Measurements from ENCODE around the gene FMO2. TPM values are rescaled to one million over a fixed set of nuclear protein-coding genes. Genes with fewer than 3 reads are reported as not detected.
"Not testable (repeated sequence)": the region's sequence is repeated elsewhere in the genome, so short reads cannot be mapped to it uniquely, and the experiment has no call there.

FMO2 gene
- total RNA-seq, 1 experiment from 2014 or later: 0.14 TPM

DNA sequence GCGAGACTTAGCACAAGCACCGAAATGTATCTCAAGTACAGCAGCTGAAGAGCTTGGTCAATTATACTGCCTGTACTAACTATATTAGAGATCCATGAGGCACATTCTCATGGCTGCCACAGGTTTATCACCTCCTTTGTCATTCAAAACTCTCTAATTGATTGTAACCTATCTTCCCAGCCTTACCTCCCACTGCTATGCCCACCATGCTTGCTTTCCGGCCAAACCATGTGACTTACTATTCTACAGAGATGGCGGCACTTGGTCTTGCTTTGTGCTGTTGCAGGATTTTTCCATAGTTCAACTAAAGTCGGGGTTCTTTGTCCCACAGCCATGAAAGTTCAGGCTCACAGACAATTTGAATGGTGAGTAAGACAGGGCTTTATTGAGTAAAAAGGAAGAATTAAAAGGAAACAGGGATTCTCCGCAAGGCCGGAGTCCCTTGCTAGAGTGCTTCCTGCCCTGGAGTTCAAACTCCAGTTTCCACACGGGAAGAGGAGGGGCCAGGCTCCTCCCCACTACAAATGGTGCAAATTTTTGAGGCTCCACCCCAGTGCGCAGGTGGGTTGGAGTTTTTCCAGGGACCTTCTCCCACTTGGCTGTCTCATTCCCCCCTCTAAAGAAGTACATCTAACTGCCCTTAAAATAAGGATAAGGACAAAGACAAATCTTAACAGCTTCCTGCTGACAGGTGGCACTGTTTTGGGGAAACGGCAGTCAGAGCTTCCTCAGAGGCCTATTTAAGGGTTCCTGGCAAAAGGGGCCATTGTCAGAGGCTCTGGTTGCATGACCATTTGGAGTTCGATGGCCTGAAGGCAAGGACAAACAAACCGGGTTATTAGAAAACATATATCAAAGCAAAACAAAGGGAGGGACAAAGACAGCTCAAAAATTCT is 28.7 kb downstream of the FMO2 start:
- in situ Hi-C loops (cut with HindIII; ENCODE audit: low sequenced_read_pairs): no loop called here
- DNase-seq (ENCODE audit: low spot score): no peak

GRCh38 chr1:171217658-171218443 is 32.8 kb downstream of the FMO2 start:
- no peak for DNase-seq (ENCODE audit: low spot score)
- in situ Hi-C loops (cut with HindIII; ENCODE audit: low sequenced_read_pairs): no loop called here

DNA sequence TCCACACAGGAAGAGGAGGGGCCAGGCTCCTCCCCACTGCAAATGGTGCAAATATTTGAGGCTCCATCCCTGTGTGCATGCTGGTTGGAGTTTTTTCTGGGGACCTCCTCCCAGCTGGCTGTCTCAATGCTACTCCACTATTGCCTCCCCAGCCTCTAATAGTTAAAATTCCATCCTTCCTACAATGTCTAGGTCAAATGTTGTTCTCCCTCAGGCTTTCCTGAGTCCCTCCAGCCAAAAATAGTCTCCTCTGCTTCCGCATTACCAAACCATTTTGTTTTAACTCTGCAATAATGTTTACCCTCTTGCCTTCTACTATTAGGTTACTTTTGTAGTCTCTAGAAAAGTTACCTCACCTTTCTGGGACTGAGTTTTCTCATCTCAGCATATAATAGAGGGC is 33.6 kb downstream of the FMO2 start:
- no peak for DNase-seq (ENCODE audit: low spot score)
- in situ Hi-C loops (cut with HindIII; ENCODE audit: low sequenced_read_pairs): no loop called here

DNA sequence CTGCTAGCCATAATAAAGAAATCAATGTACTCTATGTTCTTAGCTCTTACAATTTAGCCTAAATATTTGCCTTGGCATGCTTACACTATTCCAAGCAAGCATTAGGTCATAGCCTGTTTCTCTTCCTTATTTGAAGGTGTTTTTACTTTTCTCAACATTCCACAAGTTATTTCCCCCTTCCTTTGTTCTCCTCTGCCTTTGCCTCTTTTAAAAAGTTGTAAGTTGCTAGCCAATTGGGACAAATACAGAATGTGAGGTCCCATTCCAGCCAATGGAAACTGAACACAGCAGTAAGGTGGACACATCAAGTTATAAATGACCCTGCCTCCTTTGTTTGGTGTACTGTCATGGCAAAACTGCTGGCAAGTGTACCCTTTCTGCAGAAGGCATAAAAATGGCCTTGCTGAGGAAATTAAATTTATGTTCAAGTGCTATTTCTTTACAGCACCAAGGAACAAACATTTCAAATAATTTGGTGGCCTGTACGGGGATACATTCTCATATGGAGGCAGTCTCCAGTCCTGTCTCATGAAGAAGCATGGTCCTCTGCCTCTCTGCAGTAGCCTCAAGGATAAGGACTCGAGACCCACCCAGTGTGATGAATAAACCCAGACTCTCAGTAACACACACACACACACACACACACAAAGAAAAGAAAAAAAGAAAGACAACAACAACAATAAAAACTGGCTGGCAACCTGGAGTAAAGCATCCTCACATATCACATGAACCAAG is 34.4 kb downstream of the FMO2 start:
- no peak for DNase-seq (ENCODE audit: low spot score)
- in situ Hi-C loops (cut with HindIII; ENCODE audit: low sequenced_read_pairs): no loop called here

DNA sequence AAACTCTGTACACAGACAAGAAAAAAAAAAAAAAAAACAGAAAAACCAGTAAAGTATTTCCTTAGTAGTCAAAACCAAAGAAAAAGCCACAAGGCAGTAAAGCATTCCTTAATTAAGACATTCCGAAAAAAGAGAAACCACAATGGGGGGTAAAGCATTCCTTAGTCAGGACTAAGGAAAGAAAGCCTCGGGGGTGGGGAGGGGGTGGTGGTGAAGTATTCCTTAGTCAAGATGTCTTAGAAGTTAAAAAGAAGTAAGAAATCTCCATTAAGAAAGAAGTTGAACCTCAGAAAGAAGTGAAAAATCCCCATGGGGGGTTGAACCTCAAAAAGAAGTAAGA is 35.0 kb downstream of the FMO2 start:
- peak; percentile 7 for DNase-seq (ENCODE audit: low spot score)
- in situ Hi-C loops (cut with HindIII; ENCODE audit: low sequenced_read_pairs): no loop called here

GRCh38 chr1:171220581-171221054 is 35.5 kb downstream of the FMO2 start:
- in situ Hi-C loops (cut with HindIII; ENCODE audit: low sequenced_read_pairs): no loop called here
- peak; percentile 27 for DNase-seq (ENCODE audit: low spot score)

GRCh38 chr1:171221665-171222591 is 36.8 kb downstream of the FMO2 start:
- in situ Hi-C loops (cut with HindIII; ENCODE audit: low sequenced_read_pairs): no loop called here
- DNase-seq (ENCODE audit: low spot score): no peak

DNA sequence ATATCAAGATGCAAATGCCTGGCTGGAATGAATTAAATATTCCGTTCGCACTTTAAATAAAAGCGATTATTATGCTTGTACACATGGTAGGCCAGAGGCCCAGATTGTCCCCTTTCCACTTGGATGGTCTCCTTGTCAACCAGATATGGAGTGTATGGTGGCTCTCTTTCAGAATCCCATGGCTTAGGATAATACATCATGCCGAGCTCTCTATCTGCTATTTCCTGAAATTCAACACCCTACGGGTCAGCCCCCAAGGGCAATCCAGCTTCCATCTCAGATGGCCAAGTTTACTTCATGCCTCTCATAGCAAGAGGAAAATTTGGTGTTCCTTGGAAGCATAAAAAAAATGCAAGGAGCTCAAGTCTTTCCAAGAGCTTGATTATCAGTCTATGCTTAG is 37.8 kb downstream of the FMO2 start:
- in situ Hi-C loops (cut with HindIII; ENCODE audit: low sequenced_read_pairs): no loop called here
- DNase-seq (ENCODE audit: low spot score): no peak

- DNase-seq (ENCODE audit: low spot score); in situ Hi-C loops (cut with HindIII; ENCODE audit: low sequenced_read_pairs): not testable (repeated sequence)
Observed at GRCh38 chr1:171224257-171224656, 39.2 kb downstream of the FMO2 start.

DNA sequence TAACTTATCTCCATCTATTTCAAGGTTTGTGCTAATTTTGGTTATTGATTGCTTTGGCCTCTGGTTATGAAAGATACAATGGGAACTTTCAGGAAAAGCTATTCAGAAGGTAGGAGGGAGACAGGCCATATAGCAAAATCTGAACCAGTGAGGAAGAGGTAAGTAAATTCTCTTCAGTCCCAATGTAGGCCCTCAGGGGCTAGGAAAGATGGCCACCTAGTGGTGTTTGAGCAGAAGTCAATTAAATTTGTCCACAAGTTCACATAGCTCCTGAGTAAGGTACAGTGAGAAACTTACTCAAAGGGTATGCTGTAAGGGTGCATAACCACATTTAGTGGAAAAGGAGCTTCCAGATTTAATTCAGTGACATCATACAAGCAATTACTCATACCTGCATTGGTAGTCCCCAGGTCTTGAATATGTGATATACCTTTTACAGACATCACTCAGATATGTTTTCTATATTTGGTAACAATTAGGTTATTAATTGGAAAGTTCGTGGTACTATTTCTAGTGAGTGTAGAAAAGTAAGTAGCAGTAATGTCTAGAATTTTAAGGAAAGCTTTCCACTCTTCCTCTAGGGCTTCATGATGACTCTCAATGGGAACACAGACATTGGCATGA is 41.8 kb downstream of the FMO2 start:
- in situ Hi-C loops (cut with HindIII; ENCODE audit: low sequenced_read_pairs): no loop called here

DNA sequence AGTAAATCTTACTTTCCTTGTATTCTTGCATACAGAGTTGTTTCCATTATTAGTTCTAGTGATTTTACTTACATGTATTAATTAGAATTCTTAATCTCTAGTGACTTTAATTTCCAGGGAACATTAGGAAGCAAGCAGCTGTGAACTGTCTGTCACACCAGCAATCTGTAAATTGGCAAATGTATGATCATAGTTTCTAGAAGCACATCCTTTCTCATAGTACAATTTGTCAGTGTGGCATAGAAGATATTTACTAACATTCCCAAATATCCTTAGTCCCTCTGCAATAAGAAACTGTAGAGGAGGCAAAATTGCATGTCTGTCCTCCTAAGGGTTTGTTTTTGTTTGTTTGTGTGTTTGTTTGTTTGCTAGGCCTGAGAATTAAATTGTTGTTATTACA is 46.2 kb downstream of the FMO2 start:
- DNase-seq (ENCODE audit: low spot score): no peak
- in situ Hi-C loops (cut with HindIII; ENCODE audit: low sequenced_read_pairs): no loop called here

More for the DNA sequence above, 41.8 kb downstream of the FMO2 start:
- DNase-seq (ENCODE audit: low spot score): peak; percentile 50

DNA sequence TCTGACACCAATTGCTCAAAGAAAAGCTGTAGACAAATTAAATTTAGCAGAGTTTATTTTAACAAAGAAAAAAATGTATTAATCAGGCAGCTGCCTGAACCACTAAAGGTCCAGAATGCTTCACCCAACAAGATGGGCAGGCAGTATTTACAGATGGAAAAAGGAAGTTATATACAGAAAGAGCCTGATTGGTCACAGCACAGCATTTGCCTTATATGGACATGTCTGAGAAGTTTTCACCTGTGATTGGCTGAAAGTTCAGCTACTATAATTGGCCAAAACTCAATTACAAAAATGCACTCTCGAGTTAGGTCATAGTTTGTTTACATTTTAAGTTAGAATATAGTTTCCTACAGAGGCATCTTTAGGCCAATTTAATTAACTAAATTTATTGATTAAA is 48.1 kb downstream of the FMO2 start:
- in situ Hi-C loops (cut with HindIII; ENCODE audit: low sequenced_read_pairs): no loop called here
- DNase-seq (ENCODE audit: low spot score): no peak

GRCh38 chr1:171236231-171236630 is 51.1 kb downstream of the FMO2 start:
- in situ Hi-C loops (cut with HindIII; ENCODE audit: low sequenced_read_pairs): not testable (repeated sequence)

DNA sequence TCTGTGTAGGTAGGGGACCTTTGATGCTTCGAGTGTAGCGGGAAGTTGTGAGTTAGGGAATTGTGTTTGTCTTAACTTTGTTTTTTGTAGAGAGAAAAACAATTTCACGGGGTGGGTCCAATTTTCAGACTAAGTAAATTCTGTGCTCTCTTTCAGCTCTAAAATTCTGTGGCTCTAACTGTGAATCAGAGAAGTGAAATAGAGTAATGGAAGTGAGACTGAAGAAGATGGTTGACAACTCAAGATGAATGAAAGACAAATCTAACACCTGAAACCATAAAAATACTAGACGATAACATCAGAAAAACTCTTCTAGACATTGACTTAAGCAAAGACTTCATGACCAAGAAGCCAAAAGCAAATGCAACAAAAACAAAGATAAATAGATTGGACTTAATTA is 58.8 kb downstream of the FMO2 start:
- in situ Hi-C loops (cut with HindIII; ENCODE audit: low sequenced_read_pairs): no loop called here
- no peak for DNase-seq (ENCODE audit: low spot score)

More at GRCh38 chr1:171236231-171236630, 51.1 kb downstream of the FMO2 start:
- DNase-seq (ENCODE audit: low spot score): not testable (repeated sequence)

DNA sequence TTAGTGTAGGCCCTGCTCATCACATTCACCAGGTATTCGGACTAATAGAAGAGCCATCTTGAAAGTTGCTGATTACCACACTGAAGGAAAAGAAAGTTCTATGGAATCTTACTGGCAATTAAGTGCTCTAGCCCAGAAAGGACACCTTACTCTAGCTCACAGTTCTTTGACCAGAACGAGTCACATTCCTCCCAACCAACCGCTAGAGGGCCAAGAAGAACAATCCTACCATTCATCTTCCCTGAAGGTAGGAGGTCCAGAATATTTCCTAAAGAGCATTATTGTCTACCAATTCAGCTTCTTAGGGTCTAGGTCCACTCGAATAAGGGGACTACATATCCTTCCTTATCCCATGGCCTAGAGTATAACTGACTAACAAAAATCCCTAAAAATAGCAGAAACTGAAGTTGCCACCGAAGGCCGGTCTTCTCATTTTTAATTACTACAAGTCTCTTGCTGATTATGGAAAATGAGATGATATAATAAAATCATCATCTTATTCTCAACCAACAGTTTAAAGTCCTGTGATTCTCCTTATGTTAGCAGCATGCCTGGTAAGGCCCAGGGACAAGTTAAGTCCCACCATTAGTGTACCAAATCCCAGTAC is 60.5 kb downstream of the FMO2 start:
- DNase-seq (ENCODE audit: low spot score): peak; percentile 46
- in situ Hi-C loops (cut with HindIII; ENCODE audit: low sequenced_read_pairs): no loop called here

DNA sequence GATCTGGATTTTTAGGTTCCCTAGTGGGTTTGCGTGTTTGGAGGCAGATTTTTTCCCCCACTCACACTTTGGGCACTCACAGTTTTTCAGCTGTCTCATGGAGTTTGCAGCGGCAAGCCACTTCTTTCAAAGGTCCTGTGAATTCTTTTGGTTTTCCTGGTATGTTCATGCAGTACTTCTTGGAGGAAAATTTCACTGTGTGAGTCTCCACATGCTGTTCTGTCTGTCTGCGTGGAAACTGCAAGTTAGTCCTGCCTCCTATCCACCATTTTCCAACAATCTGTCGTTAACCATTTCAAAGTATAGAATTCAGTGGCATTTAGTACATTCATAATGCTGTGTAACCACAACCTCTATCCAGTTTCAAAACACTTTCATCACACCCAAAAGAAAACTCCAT is 62.4 kb downstream of the FMO2 start:
- DNase-seq (ENCODE audit: low spot score): no peak
- in situ Hi-C loops (cut with HindIII; ENCODE audit: low sequenced_read_pairs): no loop called here

- no peak for DNase-seq (ENCODE audit: low spot score)
- in situ Hi-C loops (cut with HindIII; ENCODE audit: low sequenced_read_pairs): no loop called here
Observed at GRCh38 chr1:171248302-171248701, 63.2 kb downstream of the FMO2 start, which contains the start of gene FMO1. Gene FMO1 (plus strand): TSS chr1:171248494. CDS start chr1:171258088, 9,594 bp downstream.

DNA sequence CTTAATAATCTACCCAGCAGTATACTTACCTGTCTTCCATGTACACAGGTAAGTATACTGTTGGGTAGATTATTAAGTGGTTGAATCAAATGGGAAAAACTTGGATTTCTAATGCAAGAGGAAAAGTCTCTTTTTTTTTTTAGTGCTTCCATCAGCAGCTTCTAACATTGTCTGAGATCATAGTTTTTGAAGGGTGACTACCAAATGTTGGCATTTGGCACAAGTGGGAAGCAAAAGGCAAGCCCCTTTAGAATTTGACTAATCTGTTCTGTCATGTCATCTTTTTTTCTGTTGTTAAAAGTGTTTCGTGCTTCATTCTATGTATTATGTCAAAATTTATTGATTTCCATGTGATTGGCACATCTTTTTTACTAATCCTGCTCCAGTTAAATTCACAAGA is 63.7 kb downstream of the FMO2 start:
- no peak for DNase-seq (ENCODE audit: low spot score)
- in situ Hi-C loops (cut with HindIII; ENCODE audit: low sequenced_read_pairs): no loop called here
